ENCODE results near the gene EMILIN1.

EMILIN1 gene

GRCh38 chr2:27127883-27128667 is 49.7 kb downstream of the EMILIN1 start:
- no peak for DNase-seq

DNA sequence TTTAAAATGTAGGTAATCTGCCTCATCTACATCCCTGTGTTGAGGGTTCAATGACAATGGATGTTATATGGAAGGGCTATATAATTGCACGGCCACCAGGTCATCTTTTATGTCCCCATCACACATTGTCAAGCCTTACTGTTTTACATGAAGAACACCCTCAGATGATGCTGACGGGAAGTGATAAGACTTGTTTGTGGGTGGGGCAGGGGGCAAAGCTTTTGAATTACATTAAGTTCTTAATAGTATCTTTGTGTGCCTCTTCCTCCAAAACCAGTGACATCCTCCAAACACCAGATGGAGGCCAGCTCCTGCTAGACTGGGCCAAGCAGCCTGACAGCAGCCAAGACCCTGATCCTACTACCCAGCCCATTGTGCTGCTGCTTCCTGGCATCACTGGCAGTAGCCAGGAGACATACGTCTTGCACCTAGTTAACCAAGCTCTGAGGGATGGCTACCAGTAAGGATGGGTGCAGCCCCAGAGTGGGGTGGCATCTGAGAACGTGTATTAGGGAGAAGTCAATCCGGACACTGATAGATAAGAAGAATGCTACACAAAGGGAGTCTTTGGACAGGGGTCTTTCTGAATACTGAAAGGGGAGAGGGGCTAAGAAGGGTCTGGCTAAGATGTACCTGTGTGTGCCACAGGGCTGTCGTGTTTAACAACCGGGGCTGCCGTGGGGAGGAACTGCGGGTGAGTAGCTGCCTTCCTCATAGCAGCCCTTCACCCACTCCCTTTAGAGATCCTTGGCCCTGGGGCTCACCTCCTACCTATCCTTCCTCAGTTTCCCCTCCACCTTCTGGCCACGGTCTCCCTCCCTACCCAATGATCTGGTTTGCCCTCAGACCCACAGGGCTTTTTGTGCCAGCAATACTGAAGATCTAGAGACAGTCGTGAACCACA is 50.5 kb downstream of the EMILIN1 start:
- DNase-seq, result no peak

GRCh38 chr2:27130396-27130795 is 52.0 kb downstream of the EMILIN1 start:
- no peak for DNase-seq

- DNase-seq, result no peak
These were observed 53.0 kb downstream of the EMILIN1 start for GRCh38 chr2:27131429-27131828.

- DNase-seq, result peak; percentile 22 to 34
These were observed 54.9 kb downstream of the EMILIN1 start for GRCh38 chr2:27133195-27133875.

DNA sequence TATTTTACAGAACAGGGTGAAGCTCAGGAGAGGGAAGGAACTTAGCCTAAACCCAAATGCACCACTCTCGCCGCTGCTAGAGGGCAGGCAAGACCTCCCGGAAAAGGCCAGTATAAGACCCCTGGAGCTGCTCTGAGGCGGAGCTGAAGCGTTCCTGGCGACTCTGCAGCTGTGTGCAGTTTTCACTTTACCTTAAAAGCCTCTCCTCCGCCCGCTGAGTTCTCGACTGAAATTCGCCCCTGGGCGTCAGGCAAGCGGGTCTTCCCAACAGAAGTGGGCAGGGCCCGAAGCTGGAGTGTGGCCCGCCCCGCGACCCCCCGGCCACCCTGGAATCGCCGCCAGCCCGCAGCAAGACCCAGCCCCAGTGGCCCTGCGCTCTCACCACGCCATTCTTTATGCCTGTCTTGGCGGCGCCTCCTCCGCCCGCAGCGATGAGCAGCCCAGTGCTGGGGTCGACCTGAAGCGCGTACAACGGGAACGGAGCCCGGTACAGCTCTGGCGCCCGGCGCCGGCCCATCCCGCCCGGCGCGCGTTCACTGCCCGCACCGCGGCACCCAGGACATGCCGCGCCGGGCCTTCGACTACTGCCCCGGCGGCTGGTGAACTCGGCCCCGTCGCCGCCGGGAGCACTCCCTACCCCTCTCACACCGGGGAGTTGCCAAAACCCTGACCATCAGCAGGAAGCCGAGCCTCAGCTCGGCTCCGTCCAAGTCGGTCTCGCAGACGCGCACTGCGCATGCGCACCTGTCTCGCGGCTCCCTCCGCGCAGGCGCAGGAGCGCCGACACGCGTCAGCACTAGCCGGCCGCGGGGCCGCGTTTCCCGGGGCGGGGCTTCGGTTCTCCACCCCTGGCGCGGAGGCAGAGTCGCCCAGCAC is 55.7 kb downstream of the EMILIN1 start, which contains the start of gene PREB:
Gene PREB, minus strand, starts transcription at position 732 of the 876 bp plus-strand sequence. Its CDS starts 215 bp downstream, at position 517.
- peak; percentile 97 to 99 for DNase-seq

- no peak for DNase-seq
These were observed 56.5 kb downstream of the EMILIN1 start for GRCh38 chr2:27134781-27135477.

DNA sequence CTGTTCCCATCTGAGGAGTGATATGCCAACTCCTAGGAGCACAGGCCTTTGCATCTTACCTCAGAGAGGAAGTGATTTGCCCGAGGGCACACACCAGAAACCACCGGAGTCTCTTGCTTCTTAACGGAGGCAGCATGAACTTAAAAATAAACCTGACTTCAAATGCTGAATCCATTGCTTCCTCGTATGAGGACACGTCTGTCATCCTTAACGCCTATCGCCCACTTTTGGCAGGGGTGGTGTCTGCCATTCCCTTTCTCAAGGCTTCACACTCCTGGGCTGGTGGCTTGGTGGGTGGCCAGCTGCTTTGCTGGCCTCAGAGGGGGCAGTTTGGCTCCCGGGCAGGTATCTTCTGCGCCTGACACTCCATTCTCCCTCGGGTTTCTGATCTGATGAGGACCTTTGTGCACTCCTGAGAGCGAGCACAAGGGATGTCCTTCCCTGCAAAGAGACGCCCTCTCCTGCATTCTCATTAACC is 57.1 kb downstream of the EMILIN1 start:
- no peak for DNase-seq

All from stimulated activated CD4-positive, alpha-beta T cell treated with anti-CD3 and anti-CD28 coated beads, Interleukin-4, amount 100 ng/mL, for 4 hours (primary cell).